HG03175 (cell line): ENCODE data around the gene C1orf52.
A peak's percentile ranks its signal among the peaks of the same experiment; 100 is the strongest.

Experiments
- ATAC-seq: cut with Tn5 transposase; IDR thresholded peaks from one replicate; pipeline ENCODE4 v1.9.1; 2021; ENCODE audit warnings: mild to moderate bottlenecking, moderate library complexity; ENCODE audit not compliant: unreplicated experiment

The C1orf52 gene

GRCh38 chr1:85237613-85238012 is 21.8 kb downstream of the C1orf52 start:
- no peak for ATAC-seq

GRCh38 chr1:85230305-85230977 is 29.0 kb downstream of the C1orf52 start:
- no peak for ATAC-seq

GRCh38 chr1:85229574-85230097 is 29.8 kb downstream of the C1orf52 start:
- no peak for ATAC-seq

DNA sequence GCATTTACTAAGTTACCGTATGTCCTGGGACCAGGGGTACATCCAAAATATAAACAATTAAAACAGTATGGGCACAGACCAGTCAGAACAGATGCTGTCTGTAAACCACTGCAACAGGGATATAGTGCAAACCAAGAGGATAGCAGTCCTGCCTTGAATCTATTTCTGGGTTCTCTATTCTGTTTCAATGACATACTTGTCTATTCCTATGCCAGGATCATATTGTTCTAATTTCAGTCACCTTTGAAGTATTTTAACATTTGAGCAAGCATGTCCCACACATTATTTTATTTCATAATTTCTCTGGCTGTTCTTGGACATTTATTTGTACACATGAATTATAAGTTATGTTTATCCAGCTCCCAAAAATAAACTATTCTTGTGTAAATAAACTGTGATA is 30.5 kb downstream of the C1orf52 start:
- ATAC-seq = no peak

DNA sequence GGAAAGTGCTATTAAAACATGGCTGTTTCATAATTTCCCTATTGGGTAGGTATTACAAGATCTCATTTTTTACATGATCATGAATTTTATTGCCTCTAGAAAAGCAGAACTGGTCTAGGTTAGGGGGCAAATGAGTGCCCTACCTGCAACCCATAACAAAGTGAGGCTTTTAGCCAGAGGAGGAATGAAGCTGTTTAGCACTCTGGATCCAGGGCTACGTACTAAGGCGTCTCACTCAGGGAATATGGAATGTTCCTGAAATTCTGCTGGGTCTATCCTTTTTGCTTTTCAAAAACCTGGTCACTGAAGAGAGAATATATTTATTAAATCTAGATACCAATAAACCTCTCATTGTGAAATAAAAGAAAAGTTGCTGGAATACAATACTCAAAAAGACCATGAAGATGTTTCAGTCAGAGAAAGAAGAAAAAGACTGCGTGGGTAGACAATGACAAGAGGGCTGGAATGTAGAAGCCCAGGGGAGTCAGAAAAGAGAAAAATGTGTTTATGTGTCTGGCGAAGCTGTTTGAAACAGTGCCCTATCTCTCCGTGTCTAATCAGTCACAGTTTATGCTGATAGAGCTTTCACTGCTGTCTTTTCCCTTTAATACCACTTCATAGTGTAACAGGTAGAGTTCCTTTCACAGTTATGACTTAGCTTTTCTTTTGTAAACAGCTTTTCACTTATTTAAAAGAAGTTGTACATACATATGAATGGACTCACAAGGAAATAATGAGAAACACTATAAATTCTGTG is 33.7 kb downstream of the C1orf52 start:
- ATAC-seq = no peak

DNA sequence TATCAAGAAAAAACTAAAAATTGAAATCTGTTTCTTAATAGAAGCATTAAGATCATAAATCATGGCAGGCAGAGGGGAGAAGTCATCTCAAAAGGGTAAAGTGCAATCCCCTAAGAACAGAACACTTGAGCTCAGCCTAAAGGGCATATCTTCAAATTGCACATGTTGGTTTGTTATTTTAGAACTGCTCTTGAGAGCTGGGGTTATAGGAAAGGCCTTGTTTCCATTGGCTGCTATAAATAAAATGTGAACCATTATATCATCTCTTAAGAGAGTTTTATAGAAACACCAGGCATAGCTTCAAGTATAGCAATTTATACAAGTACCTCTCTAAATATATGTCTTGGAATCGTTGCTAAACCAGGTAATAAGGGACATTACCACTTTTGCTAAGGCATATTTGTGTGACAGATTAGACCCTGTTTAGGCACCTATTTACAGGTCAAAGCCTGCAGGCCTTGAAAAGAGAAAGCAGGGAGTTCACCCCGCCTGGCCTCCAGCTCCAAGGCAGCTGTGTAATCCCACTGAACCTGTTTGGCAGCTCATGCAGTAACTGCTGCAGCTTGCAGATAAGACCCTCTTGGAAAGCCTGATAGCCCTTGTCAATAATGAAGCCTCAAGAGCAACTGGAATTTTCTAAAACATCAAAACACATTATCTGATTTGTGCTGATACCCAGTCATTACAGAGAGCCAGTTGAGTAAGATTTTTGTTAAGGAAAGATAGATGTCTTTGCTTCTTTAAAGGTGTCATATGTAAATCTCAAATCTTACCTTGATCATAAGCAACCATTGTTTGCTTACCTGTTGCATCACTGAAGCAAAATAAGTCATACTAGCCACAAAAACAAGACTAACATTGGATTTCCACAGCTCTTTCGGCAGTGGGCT is 34.5 kb downstream of the C1orf52 start:
- no peak for ATAC-seq

DNA sequence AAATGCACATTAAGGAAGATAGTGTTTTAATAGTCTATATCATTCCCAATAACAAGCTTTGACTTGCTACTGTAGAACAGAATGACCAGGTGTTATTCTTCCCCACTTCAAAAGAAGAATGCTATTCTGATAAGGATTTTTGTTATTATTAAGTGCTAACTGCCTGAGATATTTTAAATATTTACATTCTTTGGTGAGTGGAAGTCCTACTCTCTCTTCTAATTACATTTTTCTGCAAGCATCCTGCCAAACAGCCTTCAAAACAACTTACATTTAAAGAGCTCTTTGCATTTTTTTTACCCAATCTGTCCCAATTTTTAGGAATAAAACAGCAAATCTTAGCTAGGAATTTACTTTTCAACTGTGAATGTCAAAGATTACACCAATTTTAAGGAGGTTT is 35.2 kb downstream of the C1orf52 start:
- no peak for ATAC-seq

DNA sequence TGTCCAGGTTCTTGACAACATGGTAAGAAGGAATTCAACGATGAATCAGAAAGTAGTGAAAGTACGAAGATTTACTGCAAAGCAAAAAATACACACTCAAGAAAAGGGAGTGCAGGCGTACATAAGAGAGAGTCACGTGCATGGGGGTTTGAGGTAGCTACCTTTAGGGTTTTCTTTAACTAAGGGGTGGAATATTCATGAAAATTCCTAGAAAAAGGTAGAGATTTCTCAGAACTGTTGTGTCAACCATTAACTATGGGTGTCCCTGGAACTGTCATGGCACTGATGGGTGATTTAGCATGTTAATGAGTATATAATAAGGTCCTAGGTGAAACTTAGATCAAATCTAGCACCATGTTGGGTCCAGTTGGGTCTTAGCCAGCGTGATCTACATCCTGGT is 36.1 kb downstream of the C1orf52 start:
- no peak for ATAC-seq

DNA sequence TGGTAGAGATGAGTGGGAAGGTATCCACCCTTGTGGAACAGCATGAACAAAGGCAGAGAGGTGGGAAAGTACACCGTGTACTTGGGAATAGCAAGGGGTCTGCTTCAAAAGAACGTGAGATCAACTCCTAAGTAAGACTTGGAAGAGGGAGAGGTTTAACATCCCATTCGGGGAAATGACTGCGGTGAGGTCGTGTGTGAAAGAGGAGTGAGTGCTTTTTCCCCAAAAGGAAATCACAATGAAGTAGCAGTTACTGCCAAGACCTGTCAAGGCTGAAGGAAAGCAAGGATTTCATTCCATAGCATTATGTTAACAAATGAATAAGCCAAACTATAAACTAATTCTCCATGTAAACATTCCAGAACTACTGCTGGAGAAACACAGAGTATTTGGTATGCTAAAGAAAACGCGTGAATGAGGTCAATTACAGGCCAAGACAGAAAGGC is 38.7 kb downstream of the C1orf52 start:
- no peak for ATAC-seq

DNA sequence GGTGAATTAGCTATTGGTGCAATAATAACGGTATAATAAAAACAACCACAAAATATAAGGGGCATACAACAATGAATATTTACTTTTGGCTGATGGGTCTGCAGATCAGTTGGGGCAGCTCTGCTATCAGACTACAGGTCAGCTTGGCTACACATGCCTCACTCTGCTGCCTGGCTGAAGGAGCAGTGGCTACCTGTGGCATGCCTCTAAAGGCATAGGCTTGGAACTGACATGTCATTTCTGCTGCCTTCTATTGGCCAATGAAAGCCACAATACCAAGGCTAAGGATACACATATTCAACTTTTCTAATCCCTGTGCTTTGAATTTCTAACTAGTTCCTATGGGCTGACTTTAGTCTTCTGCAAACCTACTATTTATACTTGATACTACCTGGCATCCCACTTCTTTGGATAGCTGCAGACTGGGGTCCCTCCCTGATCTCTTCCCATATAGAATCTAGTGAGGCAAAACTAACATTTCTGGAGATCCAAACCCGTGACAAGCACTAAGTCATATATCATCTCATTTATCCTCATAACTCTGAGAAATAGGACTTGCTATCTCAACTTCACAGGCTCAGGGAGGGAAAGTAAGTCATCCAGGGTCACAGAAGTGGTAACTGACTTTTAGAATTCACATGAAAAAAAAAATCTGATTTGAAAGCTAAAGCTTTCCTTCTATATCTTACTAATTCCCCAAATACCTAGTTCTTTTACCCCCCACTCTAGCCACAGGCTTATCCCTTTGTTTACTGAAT is 39.4 kb downstream of the C1orf52 start:
- no peak for ATAC-seq

DNA sequence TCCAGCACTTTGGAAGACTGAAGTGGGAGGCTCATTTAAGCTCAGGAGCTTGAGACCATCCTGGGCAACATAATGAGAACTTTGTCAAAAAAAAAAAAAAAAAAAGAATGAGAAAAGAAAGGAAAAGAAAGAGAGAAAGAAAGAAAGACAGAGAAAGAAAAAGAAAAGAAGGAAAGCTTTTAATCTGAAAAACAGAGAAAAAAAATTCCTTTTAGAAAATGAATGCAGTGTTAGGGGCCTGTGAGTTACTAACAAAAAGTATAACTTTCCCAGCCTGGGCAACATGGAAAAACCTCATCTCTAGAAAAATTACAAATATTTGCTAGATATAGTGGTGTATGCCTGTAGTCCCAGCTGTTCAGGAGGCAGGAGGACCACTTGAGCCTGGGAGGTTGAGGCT is 42.8 kb downstream of the C1orf52 start:
- no peak for ATAC-seq

DNA sequence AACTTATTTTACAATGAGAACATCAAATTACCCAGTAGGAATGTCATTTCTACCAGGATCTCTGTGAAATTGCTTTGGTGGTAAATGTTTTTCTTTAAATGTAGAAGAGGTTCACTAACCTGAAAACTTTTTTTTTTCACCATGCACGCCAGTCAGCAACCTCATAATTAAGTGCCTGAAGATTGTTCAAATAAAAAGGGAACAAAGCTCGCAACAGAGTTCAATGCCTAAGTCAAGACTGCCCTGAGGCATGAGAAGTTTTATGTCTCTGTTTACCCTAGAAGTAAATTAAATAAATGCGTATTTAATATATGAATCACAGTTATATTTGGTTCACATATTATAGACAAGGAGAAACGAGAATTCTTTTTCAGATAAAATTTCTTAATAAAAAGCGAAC is 44.8 kb downstream of the C1orf52 start:
- ATAC-seq = no peak

- ATAC-seq = no peak
These were observed 51.0 kb downstream of the C1orf52 start for GRCh38 chr1:85208488-85208887.

- no peak for ATAC-seq
These were observed 55.8 kb downstream of the C1orf52 start for GRCh38 chr1:85203573-85204171.

DNA sequence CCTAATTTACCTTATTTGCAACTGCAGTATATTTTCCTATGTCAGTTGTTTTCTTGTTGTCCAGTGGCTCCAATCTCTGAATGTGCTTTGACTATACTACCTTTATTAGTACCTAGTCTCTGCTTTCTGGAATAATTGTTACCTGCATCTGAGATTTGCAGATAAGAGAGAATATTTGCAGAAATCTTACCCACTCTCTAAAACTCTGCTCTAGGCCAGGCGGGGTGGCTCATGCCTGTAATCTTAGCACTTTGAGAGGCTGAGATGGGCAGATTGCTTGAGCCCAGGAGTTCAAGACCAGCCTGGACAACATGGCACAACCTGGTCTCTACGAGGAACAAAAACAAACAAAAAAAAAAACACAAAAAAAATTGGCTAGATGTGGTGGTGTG is 56.6 kb downstream of the C1orf52 start:
- no peak for ATAC-seq

- peak; percentile 13 for ATAC-seq
These were observed 57.2 kb downstream of the C1orf52 start for GRCh38 chr1:85202092-85202863.

- ATAC-seq = peak; percentile 52
These were observed 57.9 kb downstream of the C1orf52 start for GRCh38 chr1:85201340-85202091.

- ATAC-seq = peak; percentile 73
These were observed 58.8 kb downstream of the C1orf52 start, which contains the start of gene SYDE2 for GRCh38 chr1:85200463-85201339. Gene SYDE2, minus strand, starts transcription at chr1:85201016. Its CDS starts 20 bp downstream, at chr1:85200996.
